Measurements from ENCODE around the gene FEM1C.

FEM1C gene

DNA sequence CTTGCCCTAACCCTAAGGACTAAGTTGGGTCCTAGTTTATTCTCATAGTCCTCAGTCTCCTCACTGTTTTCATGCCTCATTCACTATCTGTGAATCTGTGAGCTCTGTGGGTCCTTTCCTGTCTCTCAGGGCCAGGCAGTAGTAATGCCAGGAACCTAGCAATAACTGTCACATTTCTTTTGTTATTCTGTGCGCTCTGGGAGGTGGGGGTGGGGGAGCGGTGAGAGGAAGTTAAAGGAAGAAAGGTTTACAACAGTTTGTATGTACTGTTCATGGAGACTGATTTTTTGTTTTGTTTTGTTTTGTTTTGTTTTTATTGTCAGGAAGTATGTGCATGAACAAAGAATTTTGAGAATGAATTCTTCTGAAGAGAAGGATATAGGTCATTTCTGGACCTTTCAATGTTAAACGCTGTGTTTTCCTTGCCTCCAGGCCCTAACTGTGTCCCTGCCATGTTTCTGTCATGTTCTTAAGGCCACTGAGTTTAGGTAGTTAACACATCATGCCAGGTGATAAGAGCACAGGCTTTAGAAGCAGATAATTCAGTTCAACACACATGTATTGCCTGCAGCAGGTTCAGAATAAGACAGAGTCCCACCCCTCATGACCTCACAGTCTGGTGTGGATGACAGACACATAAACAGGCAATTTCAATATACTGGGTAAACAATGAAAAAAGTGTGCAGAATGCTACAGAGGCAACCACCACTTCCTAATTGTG, 13.3 kb upstream of the FEM1C start:
- no peak for DNase-seq (ENCODE audit: low spot score)

DNA sequence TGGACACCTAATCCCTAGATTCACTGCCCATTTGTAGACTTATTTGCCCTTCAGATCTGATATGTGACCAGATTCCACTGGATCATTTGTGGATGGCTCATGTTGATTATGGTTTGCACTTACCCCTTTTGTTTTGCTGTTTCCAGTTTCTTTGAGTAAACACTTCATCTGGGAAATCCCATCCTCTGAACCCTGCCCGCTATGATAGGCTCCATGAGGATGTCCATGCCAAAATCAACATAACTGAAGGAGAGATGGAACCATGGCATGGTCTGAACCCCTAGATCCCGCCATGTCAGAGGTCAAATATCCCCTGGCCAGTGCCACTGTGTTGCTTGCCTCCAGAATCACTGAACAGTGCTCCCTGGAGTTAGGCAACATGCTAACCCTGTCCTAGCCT, 11.7 kb upstream of the FEM1C start:
- DNase-seq (ENCODE audit: low spot score), result no peak

DNA sequence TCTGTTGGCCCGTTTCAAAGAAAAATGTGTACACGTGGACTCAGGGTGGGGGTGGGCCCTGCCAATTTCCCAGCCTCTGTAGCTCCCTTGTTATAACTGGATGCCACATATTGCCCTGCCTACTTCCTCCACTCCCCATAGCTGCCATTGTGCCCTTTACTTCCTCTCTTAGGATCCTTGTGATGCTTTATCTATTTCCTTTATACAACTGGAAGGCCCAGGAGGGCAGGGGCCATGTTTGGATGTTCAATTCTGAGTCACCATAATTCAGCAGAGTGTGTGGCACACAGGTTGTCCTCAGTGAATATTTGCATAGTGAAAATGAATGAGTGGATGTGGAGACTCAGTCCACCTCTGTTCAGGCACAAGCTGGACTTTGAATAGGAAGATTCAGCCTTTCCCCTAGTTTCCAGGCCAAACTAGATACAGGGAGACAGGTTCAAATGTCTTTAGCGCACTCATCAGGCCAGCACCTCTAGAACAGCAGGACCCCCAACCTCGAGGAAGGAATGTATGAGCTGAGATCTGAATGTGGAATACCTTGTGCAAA, 10.6 kb upstream of the FEM1C start:
- DNase-seq (ENCODE audit: low spot score), result no peak

DNA sequence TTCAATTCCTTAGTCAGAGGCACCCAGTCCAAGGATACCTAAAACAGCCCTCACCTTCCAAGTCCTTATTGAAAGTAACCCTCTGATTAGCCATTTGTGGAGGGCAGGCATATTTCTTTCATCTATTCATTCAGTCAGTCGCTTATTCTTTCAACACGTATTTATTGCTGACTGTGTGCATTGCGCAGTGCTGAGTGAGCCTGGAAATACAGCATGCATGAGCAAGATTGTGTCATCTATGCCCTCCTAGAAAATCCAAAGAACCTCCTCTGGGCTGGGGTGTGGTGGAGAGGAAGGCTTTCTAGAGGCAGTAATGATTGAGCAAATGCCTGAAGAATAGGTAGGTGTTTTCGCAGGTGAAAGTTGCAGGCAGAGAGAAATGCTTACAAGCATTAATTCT, 8.5 kb upstream of the FEM1C start:
- DNase-seq (ENCODE audit: low spot score), result no peak

DNA sequence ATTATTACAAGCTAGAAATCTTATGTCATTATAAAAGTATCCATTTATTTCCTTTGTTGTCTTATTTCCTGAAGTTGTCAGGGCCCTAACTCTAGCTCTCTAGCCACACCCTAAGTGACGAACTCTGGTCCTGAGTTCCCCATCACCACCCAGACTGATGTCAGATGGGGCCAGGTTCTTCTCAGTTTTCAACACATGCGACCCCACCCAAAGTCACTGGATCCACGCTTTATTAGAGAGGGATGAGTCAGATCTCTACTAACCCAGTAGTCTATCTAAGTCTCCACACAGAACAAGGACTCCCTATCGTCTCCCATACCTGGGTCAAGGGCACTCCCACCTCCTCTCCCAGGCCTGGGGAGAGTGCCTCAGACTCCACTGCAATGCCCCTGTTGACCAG, 6.8 kb upstream of the FEM1C start:
- no peak for DNase-seq (ENCODE audit: low spot score)

DNA sequence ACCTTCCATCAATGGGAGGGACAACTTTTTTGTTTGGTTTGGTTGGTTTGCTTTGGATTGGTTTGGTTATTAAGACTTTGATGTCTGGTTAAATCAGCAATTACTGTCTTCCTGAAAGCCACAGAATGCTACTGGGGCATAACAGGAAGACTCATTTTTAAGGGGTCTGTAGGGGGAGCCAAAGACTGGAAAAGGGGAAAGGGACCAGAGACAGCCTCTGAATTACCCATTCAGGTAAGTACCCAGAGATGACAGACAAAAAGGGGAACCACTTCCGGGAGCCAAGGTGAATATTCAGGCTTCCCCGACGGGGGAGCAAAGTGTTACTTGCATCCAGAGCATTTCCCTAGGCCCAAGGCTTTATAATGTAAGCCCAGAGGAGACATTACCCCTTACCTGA, 4.6 kb upstream of the FEM1C start:
- no peak for DNase-seq (ENCODE audit: low spot score)

DNA sequence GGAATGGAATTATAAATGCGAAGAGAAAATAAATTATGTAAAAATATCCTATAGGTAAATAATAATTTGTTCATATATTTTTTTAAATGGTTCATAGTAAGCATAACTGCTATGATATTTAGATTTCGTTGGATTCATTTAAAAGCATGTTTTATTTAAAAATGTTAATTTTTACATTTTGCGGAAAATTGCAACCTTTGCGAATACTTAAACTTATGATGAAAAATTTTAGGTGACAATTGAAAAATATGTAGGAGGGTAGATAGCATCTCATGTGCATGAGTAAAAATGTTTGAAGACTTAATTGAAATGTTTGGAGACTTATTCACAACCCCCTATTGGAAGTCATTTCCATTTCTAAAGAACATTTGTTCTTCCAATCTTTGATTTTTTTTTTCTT, 4.1 kb upstream of the FEM1C start:
- no peak for DNase-seq (ENCODE audit: low spot score)

DNA sequence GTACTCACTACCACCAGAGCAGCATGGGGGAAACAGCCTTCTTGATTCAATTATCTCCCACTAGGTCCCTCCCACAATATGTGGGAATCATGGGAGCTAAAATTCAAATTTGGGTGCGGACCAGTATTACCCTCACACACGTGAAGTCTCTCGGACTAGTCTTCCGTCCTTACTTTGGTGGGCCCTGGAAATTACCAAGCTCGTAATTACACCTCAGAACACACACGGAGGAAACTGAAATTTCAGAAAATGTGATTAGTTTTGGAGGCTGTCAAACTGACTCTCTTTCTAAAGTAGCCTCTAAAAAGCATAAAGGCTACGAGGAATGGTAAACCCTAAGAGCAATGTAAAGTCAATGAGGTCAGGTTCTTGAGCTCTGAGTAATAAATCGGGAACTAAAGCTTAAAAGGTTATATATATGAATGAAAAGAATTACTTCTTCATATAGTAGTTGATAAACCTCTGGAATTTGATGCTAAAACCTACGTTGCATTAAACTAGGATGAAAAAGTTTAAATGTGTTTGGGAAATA, 842 bp upstream of the FEM1C start:
- no peak for DNase-seq (ENCODE audit: low spot score)

DNA sequence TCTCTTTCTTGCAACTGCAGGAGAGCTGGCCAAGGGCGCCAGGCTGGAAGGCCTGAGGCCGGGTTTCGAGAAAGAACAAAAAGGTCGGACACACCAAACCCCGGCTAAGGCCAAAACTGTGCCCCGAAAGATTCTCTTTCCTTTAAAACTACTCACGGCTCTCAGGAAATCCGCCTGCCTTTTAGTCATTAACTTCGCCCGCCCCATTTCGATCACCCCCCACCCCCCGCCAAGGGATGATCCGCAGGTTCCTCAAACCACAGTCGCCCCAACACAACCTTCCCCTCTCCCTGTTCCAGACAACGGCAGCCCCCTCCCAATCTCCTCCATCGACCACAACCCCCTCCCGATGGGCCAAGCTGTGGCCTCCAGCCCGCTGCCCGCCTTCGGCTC, 536 bp downstream of the FEM1C start:
- DNase-seq (ENCODE audit: low spot score), result no peak

DNA sequence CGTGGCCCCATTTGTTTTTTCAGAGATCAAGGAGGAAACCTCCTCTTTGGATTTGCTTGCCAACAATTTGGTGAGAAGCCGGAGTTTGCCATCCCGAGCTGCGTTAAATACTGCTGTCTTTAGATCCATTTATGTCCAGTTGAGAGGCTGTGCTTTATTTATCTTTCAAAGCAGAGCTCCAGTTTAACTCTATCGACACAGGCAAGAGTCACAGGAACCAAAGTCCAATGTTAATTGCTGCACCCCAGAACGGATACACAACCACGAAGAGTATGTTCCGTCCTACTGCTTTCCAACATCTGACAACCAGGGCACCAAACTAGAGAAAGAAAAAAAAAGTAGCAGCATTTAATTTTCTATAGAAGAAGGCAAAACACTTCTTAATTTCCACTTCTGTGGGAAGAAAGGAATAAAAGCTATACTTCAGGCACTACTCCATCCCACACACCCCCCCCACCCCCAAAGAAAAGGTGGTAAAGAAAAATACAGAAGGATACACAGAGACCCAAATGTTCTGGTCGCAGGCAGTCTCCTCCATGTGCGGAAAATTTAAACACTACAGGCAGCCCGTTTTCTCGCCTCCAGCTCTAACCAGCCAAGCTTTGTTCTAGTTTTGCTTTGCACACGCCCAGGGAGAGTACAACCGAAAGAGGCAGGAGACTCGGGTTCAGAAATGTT, 1.1 kb downstream of the FEM1C start:
- DNase-seq (ENCODE audit: low spot score), result no peak

DNA sequence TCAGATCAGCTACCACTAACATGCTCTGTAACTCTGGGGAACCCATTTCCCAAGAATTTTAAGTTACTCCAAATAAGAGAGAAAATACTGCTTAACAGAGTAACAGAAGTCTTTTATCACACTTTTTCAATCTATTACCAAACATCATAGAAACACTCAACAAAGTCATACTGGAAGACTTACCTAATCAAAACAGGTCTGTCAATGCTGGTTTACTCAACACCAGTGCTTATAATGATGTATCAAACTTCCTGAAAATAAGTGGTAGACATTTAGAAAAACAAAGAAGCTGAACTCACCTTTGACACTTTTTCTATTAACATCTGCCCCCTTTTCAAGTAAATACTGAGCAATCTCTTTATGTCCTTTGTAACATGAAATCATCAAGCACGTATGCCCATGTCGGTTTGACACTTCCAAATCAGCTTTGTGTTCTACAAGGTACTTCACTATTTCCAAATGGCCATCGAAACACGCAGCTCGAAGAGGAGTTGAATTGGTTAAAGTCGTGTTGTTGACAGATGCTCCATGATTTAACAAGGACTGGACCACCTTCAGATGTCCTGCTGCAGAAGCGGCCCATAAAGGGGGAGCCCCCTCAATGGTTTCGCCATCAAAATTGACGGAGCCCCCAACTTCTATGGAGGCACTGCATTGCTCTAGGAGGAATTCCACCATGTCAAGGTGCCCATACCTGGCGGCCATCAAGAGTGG, 1.8 kb downstream of the FEM1C start:
- DNase-seq (ENCODE audit: low spot score), result no peak

DNA sequence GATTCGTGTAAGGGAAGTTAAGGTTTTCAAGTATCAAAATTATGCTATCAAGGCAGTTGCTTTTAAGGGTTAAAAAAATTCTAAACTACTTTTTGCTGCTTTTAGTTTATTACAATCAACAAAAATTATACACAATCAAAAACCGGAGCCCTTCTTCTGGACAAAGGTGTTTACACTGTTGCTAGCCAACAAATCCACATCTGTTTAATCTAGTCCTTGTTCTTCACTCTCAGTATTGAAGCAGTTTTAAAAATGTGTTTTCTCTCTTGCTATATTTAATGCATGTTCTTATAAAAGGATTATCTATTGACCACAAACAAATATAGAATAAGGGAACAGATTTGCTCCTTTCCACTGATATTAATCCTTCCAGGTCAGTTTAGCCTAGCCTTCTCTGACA, 2.5 kb downstream of the FEM1C start:
- no peak for DNase-seq (ENCODE audit: low spot score)

DNA sequence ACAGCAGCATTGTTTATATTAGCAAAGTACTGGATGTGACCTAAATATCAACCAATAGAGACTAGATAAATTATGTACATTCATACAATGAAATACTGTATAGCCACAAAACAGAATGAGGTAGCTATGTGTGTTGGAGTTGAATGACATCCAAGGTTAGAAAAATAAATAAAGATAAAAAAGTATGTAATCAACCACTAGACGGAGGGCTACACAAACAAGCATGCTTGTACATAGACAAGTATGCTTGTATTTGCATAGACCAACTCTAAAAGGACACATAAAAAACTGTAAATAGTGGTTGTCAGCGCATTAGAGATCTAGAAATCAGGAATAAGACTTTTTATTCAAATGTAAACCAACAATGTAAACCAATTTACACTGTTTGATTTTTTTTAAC, 3.0 kb downstream of the FEM1C start:
- no peak for DNase-seq (ENCODE audit: low spot score)

DNA sequence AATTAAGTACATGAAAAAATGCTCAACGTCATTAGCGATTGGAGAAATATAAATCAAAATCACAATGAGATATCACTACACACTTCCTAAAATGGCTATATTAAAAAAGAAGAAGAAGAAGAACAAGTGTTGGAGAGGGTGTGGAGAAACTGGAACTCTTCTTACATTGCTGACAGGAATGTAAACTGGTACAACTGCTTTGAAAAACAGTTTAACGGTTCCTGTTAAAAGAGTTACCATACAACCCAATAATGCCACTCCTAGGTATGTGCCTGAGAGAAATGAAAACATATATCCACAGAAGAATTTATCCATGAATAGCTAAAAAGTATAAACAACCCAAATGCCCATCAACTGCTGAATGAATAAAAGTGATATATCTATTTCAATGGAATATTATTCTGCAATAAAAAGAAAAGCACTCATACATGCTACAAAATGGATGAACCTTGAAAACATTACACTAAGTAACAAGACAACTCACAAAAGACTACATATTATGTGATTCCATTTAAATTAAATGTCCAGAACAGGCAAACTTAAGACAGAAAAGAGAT, 9.0 kb downstream of the FEM1C start:
- no peak for DNase-seq (ENCODE audit: low spot score)

DNA sequence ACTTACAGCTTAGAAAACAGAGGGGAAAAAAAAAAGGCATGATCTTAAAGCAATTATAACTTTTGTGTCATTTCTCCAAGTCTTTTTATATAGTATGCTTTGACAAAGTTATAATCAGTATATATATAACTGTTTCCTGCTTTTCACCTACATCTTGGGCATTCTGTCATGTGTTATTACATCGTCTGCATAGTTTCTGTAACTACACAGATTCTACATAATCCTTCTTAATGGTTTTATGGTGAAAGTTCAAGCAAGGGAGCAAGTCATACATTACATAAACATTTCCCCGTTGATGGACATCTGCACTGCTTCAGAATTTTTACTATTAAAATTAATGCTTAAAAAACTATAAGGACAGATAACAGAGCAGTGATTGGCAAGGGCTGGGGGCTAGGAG, 12.1 kb downstream of the FEM1C start:
- no peak for DNase-seq (ENCODE audit: low spot score)

DNA sequence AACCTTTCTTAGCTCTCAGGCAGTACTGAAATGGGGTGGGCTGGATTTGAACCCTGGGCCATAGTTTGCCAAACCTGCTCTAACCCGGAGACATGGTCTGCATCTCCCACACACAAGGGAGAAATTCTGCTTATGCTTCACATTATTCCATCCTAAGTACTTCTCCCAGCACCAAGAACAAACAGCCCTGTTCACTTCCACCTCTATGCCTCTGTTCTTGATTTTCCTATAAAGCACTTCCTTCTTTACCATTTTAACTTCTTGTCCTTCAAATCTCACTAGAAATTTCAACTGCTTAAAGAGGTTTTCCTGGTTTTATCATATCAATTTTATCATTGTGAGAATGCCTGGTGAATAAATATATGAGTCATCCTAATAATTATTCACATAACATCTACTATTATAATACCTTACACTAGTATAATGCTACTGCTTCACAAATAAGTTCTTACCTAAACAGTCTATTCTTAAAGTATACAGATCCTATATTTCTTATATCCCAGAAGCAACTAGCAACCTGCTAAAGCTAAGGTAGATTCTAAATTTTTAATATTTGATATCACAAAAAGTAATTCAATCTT, 12.7 kb downstream of the FEM1C start:
- DNase-seq (ENCODE audit: low spot score), result no peak

DNA sequence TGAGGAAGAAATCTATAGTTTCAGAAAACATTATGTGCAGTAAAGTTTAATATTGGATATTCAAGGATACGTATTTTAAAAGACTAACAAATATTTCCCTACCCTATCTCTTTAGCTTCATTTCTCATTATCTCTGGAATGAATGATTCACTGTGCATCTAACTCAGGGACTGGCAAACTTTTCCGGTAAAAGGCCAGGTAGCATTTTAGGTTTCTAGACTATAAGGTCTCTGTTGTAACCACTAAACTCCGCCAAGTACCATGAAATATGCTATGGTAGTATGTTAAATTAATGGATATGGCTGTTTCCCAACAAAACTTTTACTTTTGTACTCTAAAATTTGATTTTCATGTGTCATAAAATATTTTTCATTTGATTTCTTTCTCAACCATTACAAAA, 13.2 kb downstream of the FEM1C start:
- no peak for DNase-seq (ENCODE audit: low spot score)

DNA sequence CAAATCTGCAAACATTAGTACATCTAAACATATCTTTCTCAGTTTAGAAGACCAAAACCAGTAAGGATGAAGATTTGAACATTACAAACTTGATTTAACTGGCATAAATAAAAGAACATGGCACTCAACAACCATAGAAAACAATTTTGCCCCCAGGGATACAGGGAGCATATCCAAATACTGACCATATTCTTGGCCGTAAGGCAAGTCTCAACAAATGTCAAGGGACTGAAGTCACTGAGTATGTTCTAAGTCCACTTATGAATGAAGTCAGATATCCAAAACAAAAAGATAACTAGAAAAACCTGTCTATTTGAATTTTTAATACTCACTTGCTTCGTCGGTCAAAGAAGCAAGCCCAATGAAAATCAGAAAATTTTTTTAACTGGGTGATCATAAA, 14.1 kb downstream of the FEM1C start:
- DNase-seq (ENCODE audit: low spot score), result no peak

DNA sequence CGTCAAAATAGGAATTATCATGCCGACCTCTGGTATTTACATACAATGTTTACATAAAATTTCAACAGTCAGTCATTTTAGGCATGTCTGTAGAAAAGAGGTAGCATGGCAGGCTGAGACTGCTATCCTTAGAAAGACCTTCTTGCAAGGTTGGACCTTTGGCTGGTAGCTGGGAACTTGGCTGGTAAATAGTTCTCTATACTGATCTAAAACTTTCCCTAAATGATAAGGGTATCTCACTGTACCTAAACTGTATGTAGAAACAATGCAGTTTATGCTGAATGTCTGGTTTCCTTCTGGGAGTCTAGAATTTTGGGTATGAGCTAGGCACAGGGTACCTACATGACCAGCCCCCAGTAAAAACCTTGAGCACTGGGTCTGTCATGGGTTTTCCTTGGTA, 18.0 kb downstream of the FEM1C start:
- DNase-seq (ENCODE audit: low spot score), result no peak

DNA sequence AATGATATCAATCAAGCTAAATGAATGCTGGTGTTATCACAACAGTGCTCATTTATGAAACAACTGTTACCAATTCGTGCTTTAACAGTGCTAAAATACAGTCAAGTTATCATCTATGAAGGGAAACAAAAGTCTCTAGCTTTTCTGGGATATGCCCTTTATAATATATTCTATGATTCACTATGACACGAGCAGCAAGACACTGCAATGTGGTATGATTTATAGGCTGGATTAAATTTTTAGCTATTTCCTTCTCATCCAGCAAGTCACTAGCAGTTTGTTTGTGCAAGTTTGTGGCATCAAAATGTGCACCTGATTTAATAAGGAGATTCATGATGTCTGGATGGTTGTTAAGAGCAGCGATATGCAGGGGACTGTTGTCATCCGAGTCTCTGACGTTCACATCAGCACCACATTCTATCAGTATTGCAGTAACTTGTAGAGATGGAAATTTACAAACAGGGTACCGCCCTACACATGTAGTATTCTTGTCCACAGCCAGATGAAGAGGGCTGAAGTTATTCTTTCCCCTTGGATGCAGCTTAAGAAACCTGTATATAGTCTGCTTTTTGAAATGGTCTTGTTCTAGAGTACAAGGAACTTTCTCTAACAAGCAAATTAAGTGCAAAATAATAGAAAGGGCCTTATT, 20.3 kb downstream of the FEM1C start:
- no peak for DNase-seq (ENCODE audit: low spot score)

DNA sequence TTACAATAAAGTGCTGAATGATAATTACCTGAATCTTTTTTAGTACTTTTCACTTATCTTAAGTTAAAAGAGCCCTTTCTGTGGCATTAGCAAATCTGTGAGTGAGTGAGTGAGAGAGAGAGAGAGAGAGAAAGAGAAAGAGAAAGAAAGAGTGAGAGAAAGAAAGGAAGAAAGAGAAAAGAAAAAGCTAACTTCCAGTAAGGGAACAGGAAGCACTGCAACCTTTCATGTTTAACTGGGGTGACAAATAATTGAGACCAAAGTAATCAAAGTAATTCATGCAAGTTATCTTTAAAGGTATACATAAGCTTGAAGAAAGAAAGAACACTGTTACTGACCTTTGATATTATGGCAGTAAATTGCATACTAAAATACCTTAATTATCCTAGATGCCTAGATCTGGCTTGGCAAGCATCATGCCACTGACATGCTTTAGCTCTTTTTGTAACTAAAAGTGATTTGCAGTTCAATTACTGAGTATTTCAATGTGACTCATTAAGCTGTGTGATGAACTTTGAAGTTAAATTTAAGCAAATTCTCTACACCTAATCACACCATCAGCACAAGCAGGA, 21.7 kb downstream of the FEM1C start:
- DNase-seq (ENCODE audit: low spot score), result no peak
